HL-60 (cell line): ENCODE data around the gene RIC8B.

Experiments used
- DNase-seq, 2 experiments: peaks; one replicate each; pipeline ENCODE4 v3.0.0-alpha.2; 2010 to 2020; ENCODE audit warnings: low read depth in 1 of 2, low spot score in 1 of 2
- H3K27ac ChIP-seq: fragments of 250-450 bp; sonication (Bioruptor Pico); replicated peaks from 2 replicates; pipeline ENCODE4 v1.5.1; 2020; ENCODE audit warnings: mild to moderate bottlenecking, moderate library complexity
- H3K27me3 ChIP-seq: fragments of 250-450 bp; sonication (Bioruptor Pico); 2 replicates; pipeline ENCODE4 v1.5.1; 2021; ENCODE audit warnings: mild to moderate bottlenecking, moderate library complexity; ENCODE audit not compliant: insufficient read depth, poor library complexity, severe bottlenecking
- H3K4me3 ChIP-seq: replicated peaks from 2 replicates; pipeline ENCODE4 v1.5.1; 2011; ENCODE audit warnings: mild to moderate bottlenecking, control low read depth, low read length; ENCODE audit not compliant: insufficient read depth
- GABPA ChIP-seq: IDR thresholded peaks from 2 replicates; pipeline ENCODE4 v1.6.1; 2012; ENCODE audit warnings: low read depth
- POLR2AphosphoS5 ChIP-seq: IDR thresholded peaks from 2 replicates; pipeline ENCODE4 v1.6.1; 2012; ENCODE audit warnings: low read depth
- SPI1 ChIP-seq: IDR thresholded peaks from 2 replicates; pipeline ENCODE4 v1.6.1; 2012; ENCODE audit warnings: low read depth, mild to moderate bottlenecking, borderline replicate concordance
- TF ChIP-seq, protein P1 (sequence below): IDR thresholded peaks from 2 replicates; pipeline ENCODE4 v1.6.1; 2012; ENCODE audit warnings: low read depth; ENCODE audit not compliant: insufficient replicate concordance
- TF ChIP-seq, protein P2 (sequence below): IDR thresholded peaks from one replicate; pipeline ENCODE4 v1.5.1; 2011; ENCODE audit warnings: low read length, control low read depth, inconsistent platforms; ENCODE audit not compliant: insufficient read depth

RIC8B gene

DNA sequence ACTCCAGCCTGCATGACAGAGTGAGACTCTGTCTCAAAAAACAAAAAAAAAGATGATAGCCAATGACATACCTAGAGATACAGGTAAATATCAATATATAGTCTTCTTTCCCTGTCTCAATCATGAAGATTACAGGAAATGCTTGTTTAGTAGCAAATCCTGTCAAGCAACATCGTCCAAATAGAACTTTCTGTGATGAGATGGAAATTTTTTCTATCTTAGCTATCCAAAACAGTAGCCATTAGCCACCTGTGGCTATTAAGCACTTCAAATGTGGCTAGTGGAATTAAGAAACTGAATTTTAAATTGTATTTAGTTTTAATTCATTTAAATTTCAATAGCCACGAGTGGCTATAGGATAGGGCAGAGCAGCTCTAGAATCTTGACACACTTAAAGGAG lies 33.2 kb upstream of the RIC8B start:
- Histone ChIP-seq H3K27me3 (peaks cover 15% of the 10 kb centered on the region), H3K27ac (no peak overlapping the region), H3K4me3 (no peak overlapping the region)
- TF ChIP-seq SPI1 (no peak), POLR2AphosphoS5 (no peak), GABPA (no peak)
- TF ChIP-seq, protein P1, sequence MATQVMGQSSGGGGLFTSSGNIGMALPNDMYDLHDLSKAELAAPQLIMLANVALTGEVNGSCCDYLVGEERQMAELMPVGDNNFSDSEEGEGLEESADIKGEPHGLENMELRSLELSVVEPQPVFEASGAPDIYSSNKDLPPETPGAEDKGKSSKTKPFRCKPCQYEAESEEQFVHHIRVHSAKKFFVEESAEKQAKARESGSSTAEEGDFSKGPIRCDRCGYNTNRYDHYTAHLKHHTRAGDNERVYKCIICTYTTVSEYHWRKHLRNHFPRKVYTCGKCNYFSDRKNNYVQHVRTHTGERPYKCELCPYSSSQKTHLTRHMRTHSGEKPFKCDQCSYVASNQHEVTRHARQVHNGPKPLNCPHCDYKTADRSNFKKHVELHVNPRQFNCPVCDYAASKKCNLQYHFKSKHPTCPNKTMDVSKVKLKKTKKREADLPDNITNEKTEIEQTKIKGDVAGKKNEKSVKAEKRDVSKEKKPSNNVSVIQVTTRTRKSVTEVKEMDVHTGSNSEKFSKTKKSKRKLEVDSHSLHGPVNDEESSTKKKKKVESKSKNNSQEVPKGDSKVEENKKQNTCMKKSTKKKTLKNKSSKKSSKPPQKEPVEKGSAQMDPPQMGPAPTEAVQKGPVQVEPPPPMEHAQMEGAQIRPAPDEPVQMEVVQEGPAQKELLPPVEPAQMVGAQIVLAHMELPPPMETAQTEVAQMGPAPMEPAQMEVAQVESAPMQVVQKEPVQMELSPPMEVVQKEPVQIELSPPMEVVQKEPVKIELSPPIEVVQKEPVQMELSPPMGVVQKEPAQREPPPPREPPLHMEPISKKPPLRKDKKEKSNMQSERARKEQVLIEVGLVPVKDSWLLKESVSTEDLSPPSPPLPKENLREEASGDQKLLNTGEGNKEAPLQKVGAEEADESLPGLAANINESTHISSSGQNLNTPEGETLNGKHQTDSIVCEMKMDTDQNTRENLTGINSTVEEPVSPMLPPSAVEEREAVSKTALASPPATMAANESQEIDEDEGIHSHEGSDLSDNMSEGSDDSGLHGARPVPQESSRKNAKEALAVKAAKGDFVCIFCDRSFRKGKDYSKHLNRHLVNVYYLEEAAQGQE = no peak
- TF ChIP-seq, protein P2, sequence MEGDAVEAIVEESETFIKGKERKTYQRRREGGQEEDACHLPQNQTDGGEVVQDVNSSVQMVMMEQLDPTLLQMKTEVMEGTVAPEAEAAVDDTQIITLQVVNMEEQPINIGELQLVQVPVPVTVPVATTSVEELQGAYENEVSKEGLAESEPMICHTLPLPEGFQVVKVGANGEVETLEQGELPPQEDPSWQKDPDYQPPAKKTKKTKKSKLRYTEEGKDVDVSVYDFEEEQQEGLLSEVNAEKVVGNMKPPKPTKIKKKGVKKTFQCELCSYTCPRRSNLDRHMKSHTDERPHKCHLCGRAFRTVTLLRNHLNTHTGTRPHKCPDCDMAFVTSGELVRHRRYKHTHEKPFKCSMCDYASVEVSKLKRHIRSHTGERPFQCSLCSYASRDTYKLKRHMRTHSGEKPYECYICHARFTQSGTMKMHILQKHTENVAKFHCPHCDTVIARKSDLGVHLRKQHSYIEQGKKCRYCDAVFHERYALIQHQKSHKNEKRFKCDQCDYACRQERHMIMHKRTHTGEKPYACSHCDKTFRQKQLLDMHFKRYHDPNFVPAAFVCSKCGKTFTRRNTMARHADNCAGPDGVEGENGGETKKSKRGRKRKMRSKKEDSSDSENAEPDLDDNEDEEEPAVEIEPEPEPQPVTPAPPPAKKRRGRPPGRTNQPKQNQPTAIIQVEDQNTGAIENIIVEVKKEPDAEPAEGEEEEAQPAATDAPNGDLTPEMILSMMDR = no peak
- DNase-seq = no peak

DNA sequence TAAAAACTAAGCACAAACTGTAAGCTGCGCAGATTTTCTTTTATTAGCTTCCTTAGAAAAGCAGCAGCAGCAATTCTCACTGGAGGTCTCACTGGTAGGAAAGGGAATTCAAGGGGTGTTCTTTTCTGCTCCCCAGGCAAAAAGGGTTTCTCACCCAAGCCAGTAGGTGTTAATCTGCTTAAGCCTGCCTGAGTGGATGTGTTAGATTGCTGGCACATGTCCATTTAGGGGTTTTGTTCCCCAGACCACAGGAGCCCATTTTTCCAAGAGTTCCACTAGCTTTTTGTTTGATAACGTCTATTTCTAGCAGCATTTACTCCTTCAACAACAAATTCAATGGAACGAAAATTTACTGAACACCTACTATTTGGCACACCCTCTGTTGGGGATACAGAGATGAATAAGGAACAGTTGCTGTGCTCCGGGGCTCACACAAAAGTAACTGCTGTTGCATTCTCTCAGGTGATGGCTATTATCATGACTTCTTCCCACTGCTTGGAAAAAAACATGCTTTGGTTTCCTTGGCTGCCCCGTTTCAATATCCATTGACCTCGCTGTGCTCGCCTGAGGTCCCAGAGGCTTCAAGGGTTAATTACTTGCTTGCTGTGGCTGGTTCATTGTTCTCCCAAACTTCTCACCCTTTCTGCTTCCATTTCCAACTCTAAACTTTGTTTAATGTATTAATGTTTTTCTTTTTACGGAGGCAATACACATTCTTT lies 31.1 kb upstream of the RIC8B start:
- H3K4me3 ChIP-seq = no peak overlapping the region
- TF ChIP-seq SPI1 = no peak
- TF ChIP-seq GABPA = no peak
- TF ChIP-seq, protein P2 = no peak
- TF ChIP-seq, protein P1 = no peak
- no peak for TF ChIP-seq POLR2AphosphoS5
- H3K27ac ChIP-seq = no peak overlapping the region
- no peak for DNase-seq
- peaks cover 13% of the 10 kb centered on the region for H3K27me3 ChIP-seq

DNA sequence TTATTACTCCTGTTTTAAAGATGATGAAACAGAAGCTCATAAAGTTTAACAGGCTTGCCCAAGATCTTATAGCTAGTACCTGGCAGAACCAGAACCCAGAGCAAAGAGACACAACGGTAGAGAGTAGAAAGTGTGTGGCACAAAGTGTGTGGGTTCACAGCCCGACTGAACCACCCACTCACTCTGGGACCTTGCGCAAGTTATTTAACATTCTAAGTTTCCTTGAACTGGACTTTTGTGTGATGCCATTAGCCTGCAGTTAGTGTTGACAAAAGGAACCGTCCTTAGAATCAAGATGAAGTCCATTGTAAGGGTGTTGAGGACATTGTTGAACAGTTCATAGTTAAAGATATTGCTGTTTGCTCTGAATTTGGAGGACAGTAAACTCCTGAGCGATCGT lies 29.9 kb upstream of the RIC8B start:
- Histone ChIP-seq H3K27ac (no peak overlapping the region), H3K4me3 (no peak overlapping the region), H3K27me3 (peaks cover 11% of the 10 kb centered on the region)
- DNase-seq = no peak
- TF ChIP-seq, protein P2 = no peak
- TF ChIP-seq GABPA = no peak
- TF ChIP-seq, protein P1 = no peak
- no peak for TF ChIP-seq POLR2AphosphoS5
- TF ChIP-seq SPI1 = no peak
